HUES48 (cell line): Measurements from ENCODE around the gene PTGER1.

Source experiments
- H3K27ac ChIP-seq: one replicate; pipeline ENCODE4 v1.7.0; 2013; ENCODE audit warnings: low read depth, low read length, inconsistent platforms
- H3K27me3 ChIP-seq: 2 replicates; pipeline ENCODE4 v1.6.1; 2013; ENCODE audit warnings: mild to moderate bottlenecking, low read length; ENCODE audit not compliant: control insufficient read depth, insufficient read depth
- H3K36me3 ChIP-seq: 2 replicates; pipeline ENCODE4 v1.6.1; 2013; ENCODE audit warnings: low read length; ENCODE audit not compliant: control insufficient read depth, insufficient read depth
- H3K4me1 ChIP-seq: 2 replicates; pipeline ENCODE4 v1.6.1; 2013; ENCODE audit warnings: mild to moderate bottlenecking, low read length; ENCODE audit not compliant: control insufficient read depth, insufficient read depth
- H3K4me3 ChIP-seq: 2 replicates; pipeline ENCODE4 v1.5.1; 2013; ENCODE audit warnings: mild to moderate bottlenecking, low read depth, low read length
- H3K9ac ChIP-seq: 2 replicates; pipeline ENCODE4 v1.6.1; 2013; ENCODE audit warnings: mild to moderate bottlenecking, low read depth, low read length, moderate library complexity
- H3K9me3 ChIP-seq: 2 replicates; pipeline ENCODE4 v1.6.1; 2013; ENCODE audit warnings: low read length; ENCODE audit not compliant: control insufficient read depth, insufficient read depth

Gene PTGER1

GRCh38 chr19:14475251-14476073 is at the start of gene PTGER1:
TSS of gene PTGER1 (minus strand) at chr19:14475354. CDS start at chr19:14474320, 1,034 bp downstream.
- peak within 1 kb of the TSS; percentile 12 for H3K27ac ChIP-seq
- H3K27me3 ChIP-seq, result no peaks in the 10 kb centered on the region
- no peaks in the 10 kb centered on the region for H3K9me3 ChIP-seq
- no peak within 1 kb of the TSS for H3K9ac ChIP-seq
- peak within 1 kb of the TSS; percentile 2; the same call in 1 of the 2 replicates for H3K4me3 ChIP-seq
- H3K36me3 ChIP-seq, result peaks cover 32% of the 10 kb centered on the region
- peaks cover 10% of the 10 kb centered on the region; the same call in 1 of the 2 replicates for H3K4me1 ChIP-seq

GRCh38 chr19:14520543-14520942 is 45.4 kb upstream of the PTGER1 start:
- H3K4me3 ChIP-seq, result no peak overlapping the region
- H3K4me1 ChIP-seq, result peaks cover 17% of the 10 kb centered on the region; the same call in 1 of the 2 replicates
- no peaks in the 10 kb centered on the region for H3K9me3 ChIP-seq
- H3K27ac ChIP-seq, result peak overlapping the region; percentile 70
- H3K9ac ChIP-seq, result no peak overlapping the region
- H3K27me3 ChIP-seq, result no peaks in the 10 kb centered on the region
- H3K36me3 ChIP-seq, result peaks cover 13% of the 10 kb centered on the region

- H3K4me1 ChIP-seq, result peaks cover 17% of the 10 kb centered on the region; the same call in 1 of the 2 replicates
- H3K9ac ChIP-seq, result no peak overlapping the region
- no peaks in the 10 kb centered on the region for H3K27me3 ChIP-seq
Measured at GRCh38 chr19:14519860-14520407, 44.8 kb upstream of the PTGER1 start.

GRCh38 chr19:14519245-14519859 is 44.2 kb upstream of the PTGER1 start:
- peak overlapping the region; percentile 70 for H3K27ac ChIP-seq

More at GRCh38 chr19:14519860-14520407, 44.8 kb upstream of the PTGER1 start:
- H3K27ac ChIP-seq, result peak overlapping the region; percentile 70
- H3K4me3 ChIP-seq, result no peak overlapping the region
- H3K36me3 ChIP-seq, result peaks cover 19% of the 10 kb centered on the region
- no peaks in the 10 kb centered on the region for H3K9me3 ChIP-seq

GRCh38 chr19:14517840-14518505 is 42.8 kb upstream of the PTGER1 start, which contains the start of gene DNAJB1:
TSS of gene DNAJB1 (minus strand) at chr19:14518397. CDS start at chr19:14518349, 48 bp downstream.
- Histone ChIP-seq H3K27me3 (no peaks in the 10 kb centered on the region), H3K9me3 (no peaks in the 10 kb centered on the region), H3K36me3 (peaks cover 29% of the 10 kb centered on the region), H3K27ac (peak within 1 kb of the TSS; percentile 93), H3K4me3 (peak within 1 kb of the TSS; percentile 94), H3K4me1 (peaks cover 17% of the 10 kb centered on the region; the same call in 1 of the 2 replicates), H3K9ac (peak within 1 kb of the TSS; percentile 85)

More at GRCh38 chr19:14519245-14519859, 44.2 kb upstream of the PTGER1 start:
- Histone ChIP-seq H3K4me1 (peaks cover 17% of the 10 kb centered on the region; the same call in 1 of the 2 replicates), H3K36me3 (peaks cover 25% of the 10 kb centered on the region), H3K9me3 (no peaks in the 10 kb centered on the region), H3K4me3 (no peak overlapping the region), H3K27me3 (no peaks in the 10 kb centered on the region), H3K9ac (no peak overlapping the region)

GRCh38 chr19:14517446-14517839 is 42.3 kb upstream of the PTGER1 start:
- Histone ChIP-seq H3K36me3 (peaks cover 29% of the 10 kb centered on the region), H3K9ac (0 out of 2 replicates have a peak overlapping the region, but pooled peaks have one; percentile 38), H3K27me3 (no peaks in the 10 kb centered on the region), H3K4me3 (peak overlapping the region; percentile 94), H3K4me1 (peaks cover 17% of the 10 kb centered on the region; the same call in 1 of the 2 replicates), H3K9me3 (no peaks in the 10 kb centered on the region), H3K27ac (peak overlapping the region; percentile 93)

- no peaks in the 10 kb centered on the region for H3K9me3 ChIP-seq
- H3K9ac ChIP-seq, result 0 out of 2 replicates have a peak overlapping the region, but pooled peaks have one; percentile 38
- peaks cover 29% of the 10 kb centered on the region for H3K36me3 ChIP-seq
- peak overlapping the region; percentile 94 for H3K4me3 ChIP-seq
- no peaks in the 10 kb centered on the region for H3K27me3 ChIP-seq
- no peak overlapping the region for H3K27ac ChIP-seq
- peaks cover 17% of the 10 kb centered on the region; the same call in 1 of the 2 replicates for H3K4me1 ChIP-seq
Measured at GRCh38 chr19:14516746-14517438, 41.7 kb upstream of the PTGER1 start.

- Histone ChIP-seq H3K9me3 (no peaks in the 10 kb centered on the region), H3K4me3 (peak overlapping the region; percentile 94; the same call in 1 of the 2 replicates), H3K9ac (no peak overlapping the region), H3K27ac (no peak overlapping the region), H3K4me1 (peaks cover 17% of the 10 kb centered on the region; the same call in 1 of the 2 replicates), H3K36me3 (peaks cover 29% of the 10 kb centered on the region), H3K27me3 (no peaks in the 10 kb centered on the region)
Measured at GRCh38 chr19:14516048-14516534, 40.9 kb upstream of the PTGER1 start.

- no peak overlapping the region for H3K27ac ChIP-seq
- H3K36me3 ChIP-seq, result peaks cover 29% of the 10 kb centered on the region
- H3K4me3 ChIP-seq, result no peak overlapping the region
- no peaks in the 10 kb centered on the region for H3K9me3 ChIP-seq
- no peak overlapping the region for H3K9ac ChIP-seq
- H3K27me3 ChIP-seq, result no peaks in the 10 kb centered on the region
- H3K4me1 ChIP-seq, result peaks cover 17% of the 10 kb centered on the region; the same call in 1 of the 2 replicates
Measured at GRCh38 chr19:14515501-14516047, 40.4 kb upstream of the PTGER1 start.
